Measurements from ENCODE around the gene GAA.

Gene GAA

DNA sequence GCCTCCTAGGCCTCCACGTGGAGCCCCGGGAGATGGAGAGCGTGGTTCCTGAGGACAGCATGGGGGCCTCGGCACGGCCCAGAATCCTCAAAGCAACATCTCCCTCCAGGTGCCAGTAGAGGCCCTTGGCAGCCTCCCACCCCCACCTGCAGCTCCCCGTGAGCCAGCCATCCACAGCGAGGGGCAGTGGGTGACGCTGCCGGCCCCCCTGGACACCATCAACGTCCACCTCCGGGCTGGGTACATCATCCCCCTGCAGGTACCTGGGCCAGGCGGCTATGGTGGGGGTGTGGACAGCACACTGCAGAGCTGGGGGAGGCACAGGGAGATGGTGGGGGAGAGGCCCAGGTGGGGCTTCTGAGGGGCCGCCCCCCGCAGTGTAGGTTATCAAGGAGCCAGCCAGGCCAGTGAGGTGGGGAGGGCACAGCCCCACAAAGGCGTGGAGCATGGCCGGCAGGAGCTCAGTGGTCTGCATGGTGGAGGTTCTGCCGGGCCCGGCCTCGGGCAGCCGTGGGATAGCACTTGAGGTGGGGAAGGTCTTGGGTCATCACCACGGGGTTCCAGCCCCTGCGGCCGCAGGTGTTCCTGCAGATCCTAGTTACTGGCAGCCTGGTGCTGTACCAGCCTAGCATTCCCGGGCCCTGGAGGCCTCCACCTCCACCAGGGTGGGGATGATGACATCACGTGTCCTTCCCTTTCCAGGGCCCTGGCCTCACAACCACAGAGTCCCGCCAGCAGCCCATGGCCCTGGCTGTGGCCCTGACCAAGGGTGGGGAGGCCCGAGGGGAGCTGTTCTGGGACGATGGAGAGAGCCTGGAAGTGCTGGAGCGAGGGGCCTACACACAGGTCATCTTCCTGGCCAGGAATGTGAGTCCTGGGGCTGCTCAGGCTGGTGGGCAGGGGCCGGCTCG, 16.4 kb downstream of the GAA start:
- no peak for DNase-seq (ENCODE audit: low read depth)

- no peak for DNase-seq (ENCODE audit: low read depth)
Measured at GRCh38 chr17:80118601-80119270, 17.4 kb downstream of the GAA start.

DNA sequence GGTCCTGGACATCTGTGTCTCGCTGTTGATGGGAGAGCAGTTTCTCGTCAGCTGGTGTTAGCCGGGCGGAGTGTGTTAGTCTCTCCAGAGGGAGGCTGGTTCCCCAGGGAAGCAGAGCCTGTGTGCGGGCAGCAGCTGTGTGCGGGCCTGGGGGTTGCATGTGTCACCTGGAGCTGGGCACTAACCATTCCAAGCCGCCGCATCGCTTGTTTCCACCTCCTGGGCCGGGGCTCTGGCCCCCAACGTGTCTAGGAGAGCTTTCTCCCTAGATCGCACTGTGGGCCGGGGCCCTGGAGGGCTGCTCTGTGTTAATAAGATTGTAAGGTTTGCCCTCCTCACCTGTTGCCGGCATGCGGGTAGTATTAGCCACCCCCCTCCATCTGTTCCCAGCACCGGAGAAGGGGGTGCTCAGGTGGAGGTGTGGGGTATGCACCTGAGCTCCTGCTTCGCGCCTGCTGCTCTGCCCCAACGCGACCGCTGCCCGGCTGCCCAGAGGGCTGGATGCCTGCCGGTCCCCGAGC, 17.9 kb downstream of the GAA start:
- no peak for DNase-seq (ENCODE audit: low read depth)

GRCh38 chr17:80119839-80120238, 18.5 kb downstream of the GAA start:
- no peak for DNase-seq (ENCODE audit: low read depth)

- no peak for DNase-seq (ENCODE audit: low read depth)
Measured at GRCh38 chr17:80122026-80122575, 20.7 kb downstream of the GAA start.

GRCh38 chr17:80122926-80123505, 21.6 kb downstream of the GAA start:
- no peak for DNase-seq (ENCODE audit: low read depth)

GRCh38 chr17:80123791-80124190, 22.4 kb downstream of the GAA start:
- DNase-seq (ENCODE audit: low read depth), result no peak

GRCh38 chr17:80124351-80124981, 23.1 kb downstream of the GAA start:
- no peak for DNase-seq (ENCODE audit: low read depth)

DNA sequence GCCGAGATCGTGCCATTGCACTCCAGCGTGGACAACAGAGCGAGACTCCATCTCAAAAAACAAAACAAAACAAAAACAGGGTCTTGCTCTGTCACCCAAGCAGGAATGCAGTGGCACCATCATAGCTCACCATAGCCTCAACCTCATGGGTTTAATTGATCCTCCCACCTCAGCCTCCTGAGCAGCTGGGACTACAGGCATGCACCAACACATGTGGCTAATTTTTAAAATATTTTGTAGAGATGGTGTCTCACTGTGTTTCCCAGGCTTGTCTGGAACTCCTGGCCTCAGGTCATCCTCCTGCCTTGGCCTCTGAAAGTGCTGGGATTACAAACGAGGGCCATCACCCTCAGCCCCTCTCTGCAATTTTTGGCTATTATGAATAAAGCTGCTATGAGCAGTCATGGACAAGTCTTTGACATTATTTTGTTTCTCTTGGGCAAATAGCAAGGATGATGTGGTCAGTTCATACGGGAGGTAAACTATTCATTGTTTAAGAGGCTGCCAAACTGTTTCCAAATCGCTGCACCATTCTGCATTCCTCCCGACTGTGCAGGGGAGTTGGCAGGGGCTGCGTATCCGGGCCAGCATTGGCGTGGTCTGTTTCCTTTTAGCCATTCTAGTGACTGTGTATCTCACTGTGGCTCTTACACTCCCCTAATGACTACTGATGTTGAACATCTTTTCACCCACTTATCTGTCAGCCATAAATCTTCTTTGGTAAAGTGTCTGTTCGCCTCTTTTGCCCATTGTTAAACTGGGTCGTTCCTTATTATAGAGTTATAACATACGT, 24.5 kb downstream of the GAA start:
- no peak for DNase-seq (ENCODE audit: low read depth)

GRCh38 chr17:80126449-80126715, 25.0 kb downstream of the GAA start:
- no peak for DNase-seq (ENCODE audit: low read depth)

- DNase-seq (ENCODE audit: low read depth), result no peak
Measured at GRCh38 chr17:80129006-80129565, 27.7 kb downstream of the GAA start.

DNA sequence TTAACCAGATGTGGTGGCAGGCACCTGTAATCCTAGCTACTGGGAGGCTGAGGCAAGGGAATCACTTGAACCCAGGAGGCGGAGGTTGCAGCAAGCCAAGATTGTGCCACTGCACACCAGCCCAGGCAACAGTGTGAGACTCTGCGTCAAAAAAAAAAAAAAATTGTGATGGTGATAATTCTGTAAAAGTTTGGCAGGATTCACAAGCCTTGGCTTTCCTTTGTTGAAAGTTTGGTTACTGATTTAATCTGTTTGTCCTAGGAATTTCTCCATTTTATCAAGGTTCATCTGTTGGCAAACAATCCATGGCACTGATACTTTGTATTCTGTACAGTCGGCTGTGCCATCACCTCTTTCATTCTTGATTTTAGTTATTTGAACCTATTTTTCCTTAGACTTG, 29.6 kb downstream of the GAA start:
- DNase-seq (ENCODE audit: low read depth), result no peak

DNA sequence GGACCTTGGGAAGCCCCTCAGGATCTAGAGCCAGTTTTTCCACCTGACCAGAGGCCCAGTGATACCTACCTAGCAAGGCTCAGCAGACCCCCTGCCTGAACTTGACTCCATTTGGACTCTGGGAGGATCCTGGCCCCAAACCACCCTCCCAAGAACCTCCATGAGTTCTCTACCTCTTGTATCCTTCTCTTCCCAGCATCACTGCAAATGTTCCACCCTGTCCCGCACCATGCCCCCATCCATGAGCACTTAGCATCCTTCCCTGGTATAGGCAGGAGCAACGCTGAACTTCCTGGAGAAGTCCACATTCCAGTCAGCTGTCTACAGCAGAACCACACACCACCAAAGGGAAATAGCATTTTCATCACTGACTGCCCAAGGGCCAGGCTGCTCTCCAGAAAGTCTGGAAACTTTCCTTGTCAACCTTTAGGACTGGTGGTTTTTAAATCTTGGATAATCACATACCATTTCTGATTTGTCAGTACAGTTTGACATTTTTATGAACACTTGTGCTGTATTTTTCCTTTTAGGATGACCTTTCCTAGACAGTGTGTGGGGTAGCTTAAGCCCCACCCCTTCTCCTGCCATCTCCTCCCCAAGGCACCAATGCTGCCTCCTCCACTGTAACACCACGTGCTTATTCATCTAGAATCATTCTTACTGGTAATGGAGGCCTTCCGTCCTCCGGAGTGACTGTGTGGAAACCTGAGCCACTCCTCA, 31.7 kb downstream of the GAA start:
- DNase-seq (ENCODE audit: low read depth), result no peak

DNA sequence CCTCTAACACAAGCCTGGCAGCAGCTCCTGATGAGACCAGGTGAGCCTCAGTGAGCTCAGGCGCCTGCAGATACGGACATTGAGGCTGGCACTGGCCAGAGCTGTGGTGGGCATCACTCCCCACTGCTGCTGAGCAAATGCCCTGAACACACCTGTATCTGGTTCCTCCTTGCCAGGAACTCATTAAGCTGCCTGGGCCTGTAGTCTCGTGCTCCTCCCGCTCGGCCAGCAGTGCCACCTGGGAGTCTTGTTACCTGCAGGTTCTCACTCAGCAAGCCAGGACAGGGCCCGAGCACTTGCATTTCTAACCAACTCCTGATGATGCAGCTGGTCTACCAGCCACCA, 32.2 kb downstream of the GAA start:
- DNase-seq (ENCODE audit: low read depth), result no peak

- DNase-seq (ENCODE audit: low read depth), result no peak
Measured at GRCh38 chr17:80137131-80137530, 35.8 kb downstream of the GAA start.

DNA sequence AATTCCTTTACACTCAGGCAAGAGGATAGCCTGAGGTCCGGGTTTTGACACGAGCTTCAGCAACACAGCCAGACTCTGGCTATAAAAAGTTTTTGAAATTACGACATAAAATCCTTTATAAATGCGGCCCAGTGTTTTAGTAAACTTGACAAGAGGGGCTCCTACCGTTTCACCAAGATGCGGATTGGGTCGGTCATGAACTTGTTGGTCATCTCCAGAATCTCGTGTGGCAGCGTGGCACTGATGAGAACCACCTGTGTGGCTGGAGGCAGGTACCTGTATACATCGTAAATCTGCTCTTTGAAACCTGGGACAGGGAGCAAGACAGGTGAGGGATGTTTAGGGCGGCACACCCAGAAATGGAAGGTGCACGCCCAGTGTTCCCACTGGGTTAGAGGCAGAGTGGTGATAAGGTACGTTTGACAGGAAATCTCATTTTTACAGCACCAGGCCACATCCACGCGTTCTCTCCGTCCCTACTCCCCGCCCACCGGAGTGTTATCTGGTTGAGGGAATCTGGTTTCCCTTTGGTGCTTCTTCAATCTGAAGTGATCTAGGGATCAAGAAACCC, 37.6 kb downstream of the GAA start:
- no peak for DNase-seq (ENCODE audit: low read depth)

GRCh38 chr17:80141463-80142165, 40.2 kb downstream of the GAA start:
- DNase-seq (ENCODE audit: low read depth), result no peak

DNA sequence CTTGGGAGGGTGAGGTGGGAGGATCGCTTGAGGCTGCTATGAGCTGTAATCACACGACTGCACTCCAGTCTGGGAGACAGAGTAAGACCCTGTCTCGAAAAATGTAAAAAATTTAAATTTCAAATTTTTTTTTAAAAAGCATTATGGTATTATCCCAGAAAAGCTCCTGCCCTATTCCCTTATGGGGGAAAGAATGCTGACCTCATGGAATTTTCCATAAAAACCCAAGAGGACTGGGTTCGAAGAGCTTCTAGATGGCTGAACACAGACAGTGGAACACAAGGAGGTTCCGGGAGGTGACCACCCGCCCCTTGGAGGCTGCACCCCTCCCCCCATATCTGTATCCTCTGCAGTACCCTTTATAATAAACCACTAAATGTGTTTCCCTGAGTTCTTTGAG, 41.5 kb downstream of the GAA start:
- DNase-seq (ENCODE audit: low read depth), result no peak
